ENCODE results near the gene ERBB4. TPM values are rescaled to one million over a fixed set of nuclear protein-coding genes. Genes with fewer than 3 reads are reported as not detected.
"Not testable (repeated sequence)": the region's sequence is repeated elsewhere in the genome, so short reads cannot be mapped to it uniquely, and the experiment has no call there.

The ERBB4 gene
- total RNA-seq, 1 experiment from 2014 or later, result under 0.01 TPM

DNA sequence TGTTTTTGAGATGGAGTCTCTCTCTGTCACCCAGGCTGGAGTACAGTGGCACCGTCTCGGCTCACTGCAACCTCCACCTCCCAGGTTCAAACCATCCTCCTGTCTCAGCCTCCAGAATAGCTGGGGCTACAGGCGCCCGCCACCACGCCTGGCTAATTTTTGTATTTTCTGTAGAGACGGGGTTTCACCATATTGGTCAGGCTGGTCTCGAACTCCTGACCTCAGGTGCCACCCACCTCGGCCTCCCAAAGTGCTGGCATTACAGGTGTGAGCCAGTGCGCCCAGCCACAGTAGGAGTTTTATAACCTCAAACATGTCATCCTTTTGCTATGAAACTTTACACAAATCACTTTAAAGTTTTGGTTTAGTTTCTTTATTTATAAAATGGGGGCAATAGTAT lies 816.7 kb downstream of the ERBB4 start:
- H3K4me1 ChIP-seq (replicated peaks); H3K27ac ChIP-seq; H3K36me3 ChIP-seq; H3K9me3 ChIP-seq (replicated peaks); DNase-seq (ENCODE audit: low read depth in 1 of 2, low spot score in 2 of 2); H3K27me3 ChIP-seq (replicated peaks); H3K4me3 ChIP-seq: not testable (repeated sequence)

GRCh38 chr2:211709389-211709788 lies 829.2 kb downstream of the ERBB4 start:
- no peaks in the 10 kb centered on the region for H3K36me3 ChIP-seq
- H3K4me3 ChIP-seq, result no peak overlapping the region
- H3K27me3 ChIP-seq (replicated peaks), result no peaks in the 10 kb centered on the region
- no peaks in the 10 kb centered on the region for H3K9me3 ChIP-seq (replicated peaks)
- DNase-seq (ENCODE audit: low read depth in 1 of 2, low spot score in 2 of 2), result no peak
- no peak overlapping the region for H3K27ac ChIP-seq
- H3K4me1 ChIP-seq (replicated peaks), result no peaks in the 10 kb centered on the region

- H3K27ac ChIP-seq, result no peak overlapping the region
- DNase-seq (ENCODE audit: low read depth in 1 of 2, low spot score in 2 of 2), result no peak
- no peaks in the 10 kb centered on the region for H3K4me1 ChIP-seq (replicated peaks)
- no peak overlapping the region for H3K4me3 ChIP-seq
- 0 out of 2 replicates have a peak, but pooled peaks cover 4% of the 10 kb centered on the region for H3K9me3 ChIP-seq (replicated peaks)
- H3K27me3 ChIP-seq (replicated peaks), result no peaks in the 10 kb centered on the region
- no peaks in the 10 kb centered on the region for H3K36me3 ChIP-seq
Measured at GRCh38 chr2:211692689-211693088, 845.9 kb downstream of the ERBB4 start.

- DNase-seq (ENCODE audit: low read depth in 1 of 2, low spot score in 2 of 2), result no peak
- Histone ChIP-seq H3K36me3 (no peaks in the 10 kb centered on the region), H3K4me1 (replicated peaks) (no peaks in the 10 kb centered on the region), H3K27ac (no peak overlapping the region), H3K4me3 (no peak overlapping the region), H3K27me3 (replicated peaks) (no peaks in the 10 kb centered on the region), H3K9me3 (replicated peaks) (0 out of 2 replicates have a peak, but pooled peaks cover 4% of the 10 kb centered on the region)
Measured at GRCh38 chr2:211690736-211691135, 847.9 kb downstream of the ERBB4 start.

- Histone ChIP-seq H3K27me3 (replicated peaks) (no peaks in the 10 kb centered on the region), H3K36me3 (no peaks in the 10 kb centered on the region), H3K27ac (no peak overlapping the region), H3K9me3 (replicated peaks) (0 out of 2 replicates have a peak, but pooled peaks cover 8% of the 10 kb centered on the region), H3K4me1 (replicated peaks) (no peaks in the 10 kb centered on the region), H3K4me3 (no peak overlapping the region)
- no peak for DNase-seq (ENCODE audit: low read depth in 1 of 2, low spot score in 2 of 2)
Measured at GRCh38 chr2:211688196-211688595, 850.4 kb downstream of the ERBB4 start.

- Histone ChIP-seq H3K4me1 (replicated peaks) (no peaks in the 10 kb centered on the region), H3K4me3 (no peak overlapping the region), H3K27ac (no peak overlapping the region), H3K36me3 (no peaks in the 10 kb centered on the region), H3K9me3 (replicated peaks) (no peaks in the 10 kb centered on the region), H3K27me3 (replicated peaks) (no peaks in the 10 kb centered on the region)
- no peak for DNase-seq (ENCODE audit: low read depth in 1 of 2, low spot score in 2 of 2)
Measured at GRCh38 chr2:211674715-211675114, 863.9 kb downstream of the ERBB4 start.

GRCh38 chr2:211673133-211673905 lies 865.3 kb downstream of the ERBB4 start:
- H3K4me3 ChIP-seq, result no peak overlapping the region

GRCh38 chr2:211671977-211672376 lies 866.6 kb downstream of the ERBB4 start:
- no peaks in the 10 kb centered on the region for H3K36me3 ChIP-seq
- H3K4me1 ChIP-seq (replicated peaks), result no peaks in the 10 kb centered on the region

More at GRCh38 chr2:211673133-211673905, 865.3 kb downstream of the ERBB4 start:
- Histone ChIP-seq H3K9me3 (replicated peaks) (no peaks in the 10 kb centered on the region), H3K27me3 (replicated peaks) (no peaks in the 10 kb centered on the region), H3K27ac (no peak overlapping the region), H3K4me1 (replicated peaks) (no peaks in the 10 kb centered on the region), H3K36me3 (no peaks in the 10 kb centered on the region)
- no peak for DNase-seq (ENCODE audit: low read depth in 1 of 2, low spot score in 2 of 2)

DNA sequence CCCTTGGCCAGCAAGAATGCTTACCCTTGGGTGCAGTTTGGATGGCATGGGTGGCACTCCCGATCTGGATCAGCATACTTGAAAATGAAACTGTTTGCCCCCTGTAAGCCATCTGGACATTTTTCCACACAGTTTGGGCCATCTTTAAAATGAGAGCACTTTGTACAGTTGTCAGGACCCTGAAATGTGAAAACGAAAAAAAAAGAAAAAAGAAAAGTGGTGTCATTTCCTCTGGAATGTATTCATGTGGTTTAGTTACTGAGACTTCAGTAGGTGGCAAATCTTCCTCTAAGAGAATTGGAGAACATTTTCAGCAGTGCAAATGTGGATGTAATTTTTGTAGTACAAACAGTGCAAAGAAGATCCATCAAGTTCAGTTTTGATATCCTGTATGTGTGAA lies 873.3 kb downstream of the ERBB4 start:
- H3K4me3 ChIP-seq, result no peak overlapping the region
- DNase-seq (ENCODE audit: low read depth in 1 of 2, low spot score in 2 of 2), result no peak
- no peaks in the 10 kb centered on the region for H3K4me1 ChIP-seq (replicated peaks)
- no peaks in the 10 kb centered on the region for H3K27me3 ChIP-seq (replicated peaks)
- no peak overlapping the region for H3K27ac ChIP-seq
- H3K36me3 ChIP-seq, result no peaks in the 10 kb centered on the region
- H3K9me3 ChIP-seq (replicated peaks), result no peaks in the 10 kb centered on the region; the same call in 1 of the 2 replicates

More at GRCh38 chr2:211671977-211672376, 866.6 kb downstream of the ERBB4 start:
- Histone ChIP-seq H3K9me3 (replicated peaks) (no peaks in the 10 kb centered on the region), H3K4me3 (no peak overlapping the region), H3K27me3 (replicated peaks) (no peaks in the 10 kb centered on the region), H3K27ac (no peak overlapping the region)
- no peak for DNase-seq (ENCODE audit: low read depth in 1 of 2, low spot score in 2 of 2)

DNA sequence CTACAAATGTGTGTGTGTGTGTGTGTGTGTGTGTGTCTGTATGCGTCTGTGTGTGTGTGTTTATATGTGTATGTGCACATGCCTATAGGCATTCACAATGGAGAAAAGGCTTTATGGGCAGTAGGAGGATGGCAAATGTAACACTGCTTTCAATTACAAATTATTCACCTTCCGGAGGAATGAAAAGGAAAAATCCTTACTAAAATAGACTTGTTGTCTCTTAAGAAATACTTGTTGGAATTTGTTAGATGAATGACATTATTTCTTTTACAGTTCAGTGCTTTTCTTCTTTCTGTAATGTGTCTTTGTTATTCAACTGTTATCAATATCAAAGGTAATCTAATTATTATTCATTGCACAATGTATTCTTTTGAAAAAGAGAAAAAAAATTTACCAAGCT lies 874.3 kb downstream of the ERBB4 start:
- Histone ChIP-seq H3K36me3 (no peaks in the 10 kb centered on the region), H3K9me3 (replicated peaks) (no peaks in the 10 kb centered on the region; the same call in 1 of the 2 replicates), H3K4me3 (no peak overlapping the region), H3K4me1 (replicated peaks) (no peaks in the 10 kb centered on the region), H3K27ac (no peak overlapping the region), H3K27me3 (replicated peaks) (no peaks in the 10 kb centered on the region)
- no peak for DNase-seq (ENCODE audit: low read depth in 1 of 2, low spot score in 2 of 2)

GRCh38 chr2:211654211-211654780 lies 884.3 kb downstream of the ERBB4 start:
- no peaks in the 10 kb centered on the region for H3K9me3 ChIP-seq (replicated peaks)
- no peak for DNase-seq (ENCODE audit: low read depth in 1 of 2, low spot score in 2 of 2)
- no peaks in the 10 kb centered on the region for H3K4me1 ChIP-seq (replicated peaks)
- no peak overlapping the region for H3K4me3 ChIP-seq
- no peaks in the 10 kb centered on the region for H3K36me3 ChIP-seq
- no peaks in the 10 kb centered on the region for H3K27me3 ChIP-seq (replicated peaks)
- no peak overlapping the region for H3K27ac ChIP-seq

- DNase-seq (ENCODE audit: low read depth in 1 of 2, low spot score in 2 of 2), result no peak
Measured at GRCh38 chr2:211652327-211652726, 886.3 kb downstream of the ERBB4 start.

DNA sequence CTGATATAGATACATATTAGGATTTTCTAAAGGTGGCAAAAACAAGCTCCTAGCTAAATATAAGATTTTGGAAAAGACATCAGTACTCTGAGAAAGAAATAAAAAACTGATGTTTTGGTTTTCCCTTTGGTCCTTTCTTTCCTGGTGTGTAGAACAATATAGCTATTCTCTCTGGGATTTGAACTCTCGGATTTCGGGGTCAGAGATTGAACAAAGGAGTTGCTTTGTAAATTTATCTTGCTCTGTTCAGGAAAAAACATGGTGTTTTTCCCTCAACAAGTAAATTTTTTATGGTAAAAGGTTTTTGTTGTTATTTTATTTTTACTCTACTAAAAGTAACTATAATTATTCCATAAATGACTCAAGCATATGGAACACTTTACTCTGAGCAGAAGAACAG lies 889.3 kb downstream of the ERBB4 start:
- no peak overlapping the region for H3K4me3 ChIP-seq
- no peaks in the 10 kb centered on the region for H3K36me3 ChIP-seq
- DNase-seq (ENCODE audit: low read depth in 1 of 2, low spot score in 2 of 2), result no peak
- H3K9me3 ChIP-seq (replicated peaks), result no peaks in the 10 kb centered on the region
- H3K27ac ChIP-seq, result no peak overlapping the region
- H3K27me3 ChIP-seq (replicated peaks), result no peaks in the 10 kb centered on the region
- no peaks in the 10 kb centered on the region for H3K4me1 ChIP-seq (replicated peaks)

More at GRCh38 chr2:211652327-211652726, 886.3 kb downstream of the ERBB4 start:
- no peaks in the 10 kb centered on the region for H3K9me3 ChIP-seq (replicated peaks)
- no peak overlapping the region for H3K4me3 ChIP-seq
- H3K4me1 ChIP-seq (replicated peaks), result no peaks in the 10 kb centered on the region
- no peaks in the 10 kb centered on the region for H3K36me3 ChIP-seq
- H3K27me3 ChIP-seq (replicated peaks), result no peaks in the 10 kb centered on the region
- no peak overlapping the region for H3K27ac ChIP-seq

- Histone ChIP-seq H3K9me3 (replicated peaks) (no peaks in the 10 kb centered on the region), H3K27me3 (replicated peaks) (no peaks in the 10 kb centered on the region), H3K27ac (no peak overlapping the region), H3K4me1 (replicated peaks) (no peaks in the 10 kb centered on the region), H3K36me3 (no peaks in the 10 kb centered on the region), H3K4me3 (no peak overlapping the region)
- no peak for DNase-seq (ENCODE audit: low read depth in 1 of 2, low spot score in 2 of 2)
Measured at GRCh38 chr2:211631503-211631902, 907.1 kb downstream of the ERBB4 start.
